ENCODE measurements around the gene GAA. TPM values are rescaled to one million over a fixed set of nuclear protein-coding genes. Genes with fewer than 3 reads are reported as not detected.

Gene GAA
- total and polyA plus RNA-seq, 2 of the 8 experiments (the other 6 are each of a cell fraction or from before 2014, with no cell fraction given), result 14.8 to 30.0 TPM

DNA sequence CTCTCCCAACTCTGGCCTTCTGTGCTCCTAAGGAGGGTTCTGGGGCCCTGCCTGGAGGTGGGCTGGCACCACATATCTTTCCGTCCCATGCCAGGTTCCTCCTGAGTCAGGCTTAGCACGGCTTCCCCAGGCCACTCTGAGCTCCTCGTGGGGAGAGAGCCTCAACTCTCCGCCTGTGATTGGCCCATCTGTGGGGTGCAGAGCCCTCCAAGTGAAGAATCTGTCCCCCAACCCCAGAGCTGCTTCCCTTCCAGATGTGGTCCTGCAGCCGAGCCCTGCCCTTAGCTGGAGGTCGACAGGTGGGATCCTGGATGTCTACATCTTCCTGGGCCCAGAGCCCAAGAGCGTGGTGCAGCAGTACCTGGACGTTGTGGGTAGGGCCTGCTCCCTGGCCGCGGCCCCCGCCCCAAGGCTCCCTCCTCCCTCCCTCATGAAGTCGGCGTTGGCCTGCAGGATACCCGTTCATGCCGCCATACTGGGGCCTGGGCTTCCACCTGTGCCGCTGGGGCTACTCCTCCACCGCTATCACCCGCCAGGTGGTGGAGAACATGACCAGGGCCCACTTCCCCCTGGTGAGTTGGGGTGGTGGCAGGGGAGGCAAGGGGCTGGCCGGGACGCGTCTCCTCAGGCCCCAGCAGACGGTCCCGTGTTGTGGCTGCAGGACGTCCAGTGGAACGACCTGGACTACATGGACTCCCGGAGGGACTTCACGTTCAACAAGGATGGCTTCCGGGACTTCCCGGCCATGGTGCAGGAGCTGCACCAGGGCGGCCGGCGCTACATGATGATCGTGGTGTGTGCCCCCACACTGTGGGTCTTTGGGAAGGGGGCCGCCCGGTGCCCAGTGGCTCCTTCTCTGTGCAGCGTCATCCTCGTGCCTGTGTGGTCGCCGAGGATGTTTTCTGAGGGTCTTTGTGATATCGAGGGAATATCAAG is 6.9 kb downstream of the GAA start (continued):
- no peak for TF ChIP-seq CHD2 (IDR thresholded peaks at IDR 0.05; ENCODE audit: low read length)
- no peak for TF ChIP-seq TEAD4 (IDR thresholded peaks at IDR 0.05; ENCODE audit: low read depth, low read length)
- TF ChIP-seq YY1 (IDR thresholded peaks at IDR 0.05; ENCODE audit: low read depth, low read length), result no peak
- TF ChIP-seq EGR1 (IDR thresholded peaks at IDR 0.05; ENCODE audit: borderline replicate concordance, low read depth, low read length), result no peak
- no peak for TF ChIP-seq NANOG (IDR thresholded peaks at IDR 0.05; ENCODE audit: insufficient read depth, low read depth, low read length, poor library complexity, severe bottlenecking)
- TF ChIP-seq EZH2 (IDR thresholded peaks at IDR 0.05; ENCODE audit: low read depth, low read length, severe bottlenecking), result no peak
- no peak for TF ChIP-seq SUZ12 (IDR thresholded peaks at IDR 0.05; ENCODE audit: low read length)
- no peak for TF ChIP-seq RNF2 (IDR thresholded peaks at IDR 0.05; ENCODE audit: borderline replicate concordance, low read depth, low read length, missing control alignments, poor library complexity, severe bottlenecking)
